KBM-7 (cell line): Measurements from ENCODE around the gene CD151.

Experiments used
- DNase-seq: peaks from one replicate; pipeline ENCODE4 v3.0.0-alpha.2; 2015
- in situ Hi-C: fragments of 300-500 bp; cut with MboI; formaldehyde crosslinking; loops from 2 replicates; pipeline ENCODE4 v1.14.3; 2020; ENCODE audit warnings: low sequenced_read_pairs, low pct_unique_long_range_greater_than_20kb, mixed read lengths

Gene CD151

DNA sequence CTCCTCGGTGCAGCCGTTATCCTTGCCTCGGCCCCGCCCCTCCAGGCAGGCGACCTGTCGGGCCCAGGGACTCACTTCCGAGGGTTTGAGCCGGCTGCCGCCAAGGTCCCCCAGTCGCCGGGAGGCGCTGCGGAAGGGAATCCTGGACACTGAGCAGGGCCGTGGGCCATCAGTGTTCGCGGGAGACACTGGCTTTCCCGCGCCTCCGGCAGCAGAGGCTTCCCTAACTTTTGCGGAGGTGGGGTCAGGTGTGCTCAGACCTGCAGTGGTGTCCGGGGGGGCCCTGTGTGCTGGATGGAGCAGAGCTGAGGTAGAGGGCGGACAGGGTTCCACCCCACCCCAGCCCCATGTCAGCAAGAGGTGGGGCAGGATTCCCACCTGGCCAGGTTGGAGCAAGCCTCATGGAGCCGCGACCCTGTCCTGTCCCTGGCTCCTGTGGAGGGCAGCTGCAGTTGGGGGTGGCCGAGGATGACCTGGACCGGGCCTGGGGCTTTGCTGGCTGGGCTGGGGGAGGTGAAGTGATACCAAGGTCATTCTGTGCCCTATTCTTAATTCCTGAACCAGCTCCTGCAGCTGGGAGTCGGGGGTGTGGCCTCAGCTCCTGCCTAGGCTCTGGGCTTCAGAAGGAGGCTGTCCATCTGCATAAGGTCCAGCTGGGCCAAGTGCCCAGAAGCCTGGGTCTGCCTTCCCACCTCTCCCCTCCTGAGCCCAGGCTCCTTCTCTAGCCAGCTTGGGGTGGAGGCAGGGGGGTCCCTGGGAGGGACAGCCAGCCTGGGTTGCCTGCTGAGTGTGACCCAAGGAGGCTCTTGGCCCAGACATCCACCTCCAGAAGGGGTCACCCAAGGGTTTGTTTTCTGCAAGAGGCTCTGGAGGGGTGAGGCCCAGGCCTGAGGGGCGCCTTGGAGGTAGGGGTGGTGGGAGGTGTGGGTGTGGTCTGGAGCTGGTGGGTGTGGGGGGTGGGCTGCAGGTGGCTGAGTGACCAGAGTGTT is 18.3 kb downstream of the CD151 start:
- no peak for DNase-seq
- in situ Hi-C loops = no loop called here

DNA sequence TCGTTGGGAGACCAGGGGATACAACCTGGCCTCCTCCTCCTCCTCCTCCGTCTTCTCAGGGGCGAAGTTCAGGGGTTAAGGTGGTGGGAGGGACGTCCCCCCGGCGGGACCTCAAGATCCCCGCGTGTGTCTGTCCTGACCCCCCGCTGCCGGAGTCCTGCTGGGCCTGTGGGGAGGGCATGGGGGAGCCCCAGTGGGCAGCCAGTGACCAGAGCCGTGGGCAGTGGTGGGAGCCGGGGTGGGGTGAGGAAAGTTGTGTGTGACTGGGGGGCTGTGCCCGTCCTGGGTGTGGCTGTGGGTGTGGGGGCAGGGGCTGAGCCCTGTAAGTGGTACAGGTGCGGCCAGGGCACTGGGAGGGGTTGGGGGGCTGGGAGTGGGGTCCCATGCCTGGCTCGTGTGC is 20.0 kb downstream of the CD151 start:
- DNase-seq = no peak
- in situ Hi-C loops = no loop called here

- in situ Hi-C loops = no loop called here
- no peak for DNase-seq
Measured at GRCh38 chr11:853682-854448, 21.1 kb downstream of the CD151 start.

DNA sequence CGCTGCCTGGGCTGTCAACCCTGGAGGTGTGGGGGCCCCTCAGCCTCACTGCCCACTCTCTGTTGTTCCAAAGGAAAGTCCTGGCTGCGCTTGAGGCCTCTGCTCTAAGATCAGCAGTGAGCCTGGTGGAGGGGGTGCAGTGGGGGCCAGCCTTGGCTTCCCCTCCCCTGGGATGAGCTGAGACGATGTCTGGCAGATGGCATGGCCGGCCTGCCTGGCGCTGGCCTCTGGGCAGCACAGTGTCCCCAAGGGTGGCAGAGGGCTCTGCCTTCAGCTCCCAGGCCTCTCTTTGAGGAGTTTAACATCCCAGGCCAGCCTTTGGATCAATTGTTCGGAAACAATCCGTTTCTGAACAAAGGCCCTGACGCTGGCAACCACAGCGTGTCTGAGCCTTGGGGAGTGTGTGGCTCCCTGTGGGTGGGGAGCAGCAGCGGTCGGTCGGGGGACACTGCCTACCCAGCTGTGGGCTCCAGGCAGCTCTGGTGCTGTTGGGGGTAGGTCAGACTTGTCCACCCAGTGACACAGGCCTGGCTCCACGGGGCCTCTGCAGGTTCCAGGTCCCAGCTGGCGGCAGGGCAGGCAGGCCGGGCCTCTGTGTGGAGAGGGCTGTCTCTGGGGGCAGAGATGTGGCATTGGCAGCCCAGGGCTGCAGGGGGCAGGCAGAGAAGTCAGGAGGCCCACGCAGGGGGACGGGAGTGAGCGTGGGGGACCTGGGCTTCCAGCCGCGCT is 22.0 kb downstream of the CD151 start:
- in situ Hi-C loops = no loop called here
- DNase-seq = no peak

DNA sequence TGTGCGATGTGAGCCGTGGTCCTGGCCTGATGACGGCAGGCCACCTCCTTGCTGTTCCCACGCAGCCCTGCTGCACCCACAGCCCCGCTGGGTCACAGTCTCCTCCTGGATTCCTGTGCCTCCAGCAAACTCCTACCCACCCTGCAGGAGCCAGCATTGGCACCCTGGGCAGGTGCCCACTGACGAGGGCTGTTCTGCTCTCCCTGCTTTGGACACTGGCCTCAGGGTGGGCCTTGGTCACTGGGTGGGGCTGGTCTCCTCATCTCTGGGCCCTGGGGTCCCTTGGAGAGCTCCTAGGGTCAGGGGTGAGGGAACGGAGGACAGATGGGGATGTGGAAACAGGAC is 22.6 kb downstream of the CD151 start:
- no peak for DNase-seq
- in situ Hi-C loops = no loop called here

- in situ Hi-C loops = no loop called here
- no peak for DNase-seq
Measured at GRCh38 chr11:855796-856195, 23.0 kb downstream of the CD151 start.

GRCh38 chr11:856397-856796 is 23.6 kb downstream of the CD151 start:
- in situ Hi-C loops = no loop called here
- DNase-seq = no peak

GRCh38 chr11:858053-858761 is 25.5 kb downstream of the CD151 start:
- no peak for DNase-seq
- in situ Hi-C loops = no loop called here

DNA sequence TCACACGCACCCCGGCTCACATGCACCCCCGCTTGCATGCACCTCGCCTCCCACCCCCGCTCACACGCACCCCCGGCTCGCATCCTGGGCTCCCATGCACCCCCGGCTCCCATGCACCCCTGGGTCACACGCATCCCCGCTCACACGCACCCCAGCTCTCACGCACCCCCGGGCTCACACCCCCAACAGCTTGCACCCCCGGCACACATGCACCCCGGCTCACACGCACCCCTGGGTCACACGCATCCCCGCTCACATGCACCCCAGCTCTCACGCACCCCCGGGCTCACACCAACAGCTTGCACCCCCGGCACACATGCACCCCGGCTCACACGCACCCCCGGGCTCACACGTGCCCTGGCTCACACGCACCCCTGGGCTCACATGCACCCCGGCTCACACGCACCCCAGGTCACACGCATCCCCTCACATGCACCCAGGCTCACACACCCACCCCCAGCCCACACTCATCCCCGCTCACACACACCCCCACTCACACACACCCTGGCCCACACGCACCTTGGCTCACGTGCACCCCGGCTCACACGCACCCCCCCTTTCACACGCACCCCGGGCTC is 26.1 kb downstream of the CD151 start:
- in situ Hi-C loops = no loop called here

GRCh38 chr11:859394-860131 is 26.8 kb downstream of the CD151 start:
- DNase-seq = no peak
- in situ Hi-C loops = no loop called here

More for the DNA sequence above, 26.1 kb downstream of the CD151 start:
- no peak for DNase-seq

DNA sequence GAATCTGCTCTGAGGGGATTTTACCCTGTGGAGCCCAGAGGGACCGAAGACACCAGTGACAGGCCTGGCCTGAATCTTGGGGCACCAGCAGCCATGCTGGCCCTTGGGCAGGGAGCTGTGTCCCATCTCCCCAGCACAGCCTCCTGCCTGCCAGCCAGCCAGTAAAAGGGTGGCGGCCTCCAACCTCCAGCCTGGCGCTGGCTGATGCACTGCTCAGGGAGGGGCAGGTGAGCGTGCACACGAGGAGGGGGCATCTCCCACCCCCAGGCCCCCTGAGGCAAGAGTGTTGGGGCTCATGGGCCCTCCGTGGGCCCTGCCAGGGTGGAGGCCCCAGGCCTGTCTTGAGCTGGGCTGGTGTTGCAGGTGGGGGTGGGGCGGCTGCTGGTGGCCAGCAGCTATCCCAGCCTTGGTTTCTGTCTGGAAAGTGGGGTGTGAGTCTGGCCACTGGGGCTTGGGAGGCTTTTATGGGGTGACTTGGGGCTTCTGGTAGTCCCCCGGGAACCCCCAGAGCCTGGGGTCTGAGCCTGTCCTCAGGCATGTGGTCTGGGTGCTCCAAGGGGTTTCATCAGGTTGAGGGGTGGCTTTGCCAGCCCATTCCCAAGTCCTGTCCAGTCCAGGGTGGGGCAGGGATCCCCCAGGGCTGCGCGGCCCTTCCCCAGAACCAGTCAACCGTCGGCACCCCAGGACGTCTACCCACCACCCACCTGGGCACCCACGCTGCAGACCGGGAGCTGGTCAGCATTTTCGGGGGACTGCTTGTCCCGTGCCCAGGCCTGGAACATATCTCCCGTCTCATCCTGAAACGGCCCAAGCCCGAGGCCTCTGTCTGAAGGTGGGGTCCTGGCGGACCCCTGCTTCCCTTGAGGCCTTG is 27.7 kb downstream of the CD151 start:
- in situ Hi-C loops = no loop called here
- DNase-seq = no peak

DNA sequence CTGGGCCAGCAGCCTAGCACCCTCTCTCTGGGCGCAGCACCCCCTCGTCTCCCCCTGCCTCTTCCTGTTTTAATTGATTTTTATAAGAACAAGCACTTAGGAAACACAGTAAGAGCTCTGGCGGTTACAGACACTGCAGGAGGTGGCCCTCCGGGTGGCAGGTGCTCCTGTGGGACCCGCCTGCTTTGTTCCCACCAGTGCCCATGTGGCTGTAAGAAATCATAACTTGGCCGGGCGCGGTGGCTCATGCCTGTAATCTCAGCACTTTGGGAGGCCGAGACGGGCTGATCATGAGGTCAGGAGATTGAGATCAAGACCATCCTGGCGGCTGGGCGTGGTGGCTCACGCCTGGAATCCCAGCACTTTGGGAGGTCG is 28.3 kb downstream of the CD151 start:
- in situ Hi-C loops = no loop called here
- no peak for DNase-seq

GRCh38 chr11:862081-862661 is 29.4 kb downstream of the CD151 start:
- no peak for DNase-seq

DNA sequence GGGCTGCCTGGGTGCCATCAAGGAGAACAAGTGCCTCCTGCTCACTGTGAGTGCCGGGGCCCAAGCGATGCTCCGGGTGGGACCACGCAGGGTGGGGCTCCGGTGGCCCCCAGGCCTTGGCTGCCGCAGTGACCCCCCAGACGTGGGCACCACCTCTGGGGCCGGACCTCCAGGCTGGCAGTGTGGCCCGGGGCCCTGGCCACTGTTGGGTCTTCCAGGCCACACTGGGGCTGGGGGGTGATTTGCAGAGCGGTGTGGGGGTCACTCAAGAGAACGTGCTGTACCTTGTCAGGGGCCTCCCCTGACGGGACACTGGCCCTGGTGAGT is 29.9 kb downstream of the CD151 start:
- in situ Hi-C loops = no loop called here
- no peak for DNase-seq

More at GRCh38 chr11:862081-862661, 29.4 kb downstream of the CD151 start:
- in situ Hi-C loops = no loop called here

DNA sequence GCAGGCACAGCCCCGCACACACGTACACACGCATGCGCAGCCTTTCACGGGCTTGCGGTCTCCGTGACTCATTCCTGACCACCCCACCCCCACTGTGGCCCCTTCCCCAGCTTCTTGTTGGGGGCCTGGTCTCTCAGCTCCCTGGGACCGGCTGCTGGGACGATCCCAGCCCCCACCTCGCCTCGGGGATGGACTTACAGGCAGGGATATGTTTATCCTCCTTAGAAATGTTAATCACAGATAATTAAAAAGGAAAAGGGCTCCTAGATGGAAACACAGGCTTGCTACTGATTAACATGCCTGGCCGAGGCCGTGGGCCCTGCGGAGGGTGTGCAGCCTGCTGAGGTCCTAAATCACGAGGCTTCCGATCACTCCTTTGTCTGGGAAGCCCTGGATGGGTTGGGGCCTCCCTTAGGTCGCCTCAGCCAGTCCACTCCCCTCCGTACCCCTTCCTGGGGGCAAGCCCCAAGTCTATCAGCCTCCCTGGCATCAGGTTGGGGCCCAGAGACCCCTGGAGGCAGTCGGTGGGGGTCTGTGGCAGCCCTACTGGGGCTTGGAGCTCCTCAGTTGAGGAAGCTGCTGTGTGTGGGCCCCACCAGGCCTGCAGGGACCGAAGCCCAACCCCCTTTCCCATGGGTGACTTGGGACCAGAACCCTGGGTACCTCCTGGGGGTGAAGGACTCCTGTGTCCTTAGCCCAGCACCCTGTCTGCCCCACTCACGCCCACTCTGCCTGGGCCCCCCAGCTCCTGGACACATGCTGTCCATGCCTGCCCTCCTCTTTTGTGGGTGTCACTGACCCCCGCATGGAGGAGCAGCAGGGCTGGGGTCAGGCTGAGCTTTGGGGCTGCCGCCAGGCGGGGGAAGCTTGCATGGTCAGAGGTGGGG is 30.5 kb downstream of the CD151 start:
- in situ Hi-C loops = no loop called here
- DNase-seq = no peak
